ENCODE data around the gene SRRM2.

The SRRM2 gene

GRCh38 chr16:2782583-2783351, 30.3 kb downstream of the SRRM2 start:
- 90% methylated on average over 20 of the region's 20 CpGs for WGBS
- Histone ChIP-seq H3K27me3 (ENCODE audit: insufficient read depth, low read length) (peaks cover 26% of the 10 kb centered on the region), H3K9ac (ENCODE audit: low read depth, low read length) (no peak overlapping the region), H3K9me3 (ENCODE audit: insufficient read depth, low read depth, low read length) (no peaks in the 10 kb centered on the region), H3K4me1 (ENCODE audit: insufficient read depth, low read length) (0 out of 2 replicates have a peak, but pooled peaks cover 3% of the 10 kb centered on the region), H3K27ac (ENCODE audit: low read depth, low read length) (no peak overlapping the region), H3K4me3 (ENCODE audit: low read length) (no peak overlapping the region), H3K36me3 (ENCODE audit: insufficient read depth, low read length) (no peaks in the 10 kb centered on the region)

- Histone ChIP-seq H3K9me3 (ENCODE audit: insufficient read depth, low read depth, low read length) (no peaks in the 10 kb centered on the region), H3K36me3 (ENCODE audit: insufficient read depth, low read length) (no peaks in the 10 kb centered on the region), H3K27me3 (ENCODE audit: insufficient read depth, low read length) (peaks cover 26% of the 10 kb centered on the region), H3K9ac (ENCODE audit: low read depth, low read length) (no peak overlapping the region), H3K4me1 (ENCODE audit: insufficient read depth, low read length) (no peaks in the 10 kb centered on the region), H3K4me3 (ENCODE audit: low read length) (no peak overlapping the region), H3K27ac (ENCODE audit: low read depth, low read length) (no peak overlapping the region)
- WGBS, result 90% methylated on average over 13 of the region's 15 CpGs
Measured at GRCh38 chr16:2783581-2784357, 31.3 kb downstream of the SRRM2 start.

DNA sequence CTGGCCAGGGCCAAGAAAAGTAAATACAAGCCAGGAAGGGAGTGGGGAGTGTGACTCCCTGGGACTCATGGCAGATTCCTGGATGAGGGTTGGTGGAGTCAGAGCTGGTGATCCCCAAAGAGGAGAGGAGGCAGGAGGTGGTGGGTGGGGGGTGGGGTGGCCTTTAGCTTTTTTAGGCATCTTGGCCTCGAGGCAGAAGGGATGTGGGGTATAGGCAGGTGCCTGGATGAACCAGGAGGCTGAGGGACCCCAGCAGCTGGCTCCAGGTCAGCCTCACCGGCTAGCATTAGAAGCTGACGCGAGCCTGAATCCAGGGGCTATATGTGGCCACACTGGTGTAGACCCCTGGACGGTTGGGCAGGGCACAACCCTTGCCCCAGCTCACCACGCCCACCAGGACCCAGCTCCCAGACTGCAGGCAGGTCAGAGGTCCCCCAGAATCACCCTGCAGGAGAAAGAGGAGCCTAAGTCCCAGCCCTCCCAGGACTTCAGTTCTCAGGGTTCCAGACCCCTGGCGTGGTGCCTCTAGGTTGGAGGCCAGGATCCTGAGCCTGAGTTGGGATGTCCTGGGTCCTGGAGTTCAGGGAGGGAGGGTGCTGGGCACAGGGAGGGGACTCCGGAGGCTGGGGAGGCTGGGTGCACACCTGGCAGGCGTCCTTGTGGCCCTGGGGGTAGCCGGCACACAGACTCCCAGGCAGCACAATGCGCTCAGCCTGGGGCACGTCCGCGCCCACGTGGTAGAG, 32.1 kb downstream of the SRRM2 start:
- Histone ChIP-seq H3K9ac (ENCODE audit: low read depth, low read length) (no peak overlapping the region; the same call in 1 of the 2 replicates), H3K27ac (ENCODE audit: low read depth, low read length) (no peak overlapping the region), H3K27me3 (ENCODE audit: insufficient read depth, low read length) (peaks cover 26% of the 10 kb centered on the region), H3K9me3 (ENCODE audit: insufficient read depth, low read depth, low read length) (no peaks in the 10 kb centered on the region), H3K36me3 (ENCODE audit: insufficient read depth, low read length) (no peaks in the 10 kb centered on the region), H3K4me1 (ENCODE audit: insufficient read depth, low read length) (no peaks in the 10 kb centered on the region), H3K4me3 (ENCODE audit: low read length) (peak overlapping the region; percentile 39)
- 86% methylated on average over 15 of the region's 15 CpGs for whole genome bisulfite sequencing

DNA sequence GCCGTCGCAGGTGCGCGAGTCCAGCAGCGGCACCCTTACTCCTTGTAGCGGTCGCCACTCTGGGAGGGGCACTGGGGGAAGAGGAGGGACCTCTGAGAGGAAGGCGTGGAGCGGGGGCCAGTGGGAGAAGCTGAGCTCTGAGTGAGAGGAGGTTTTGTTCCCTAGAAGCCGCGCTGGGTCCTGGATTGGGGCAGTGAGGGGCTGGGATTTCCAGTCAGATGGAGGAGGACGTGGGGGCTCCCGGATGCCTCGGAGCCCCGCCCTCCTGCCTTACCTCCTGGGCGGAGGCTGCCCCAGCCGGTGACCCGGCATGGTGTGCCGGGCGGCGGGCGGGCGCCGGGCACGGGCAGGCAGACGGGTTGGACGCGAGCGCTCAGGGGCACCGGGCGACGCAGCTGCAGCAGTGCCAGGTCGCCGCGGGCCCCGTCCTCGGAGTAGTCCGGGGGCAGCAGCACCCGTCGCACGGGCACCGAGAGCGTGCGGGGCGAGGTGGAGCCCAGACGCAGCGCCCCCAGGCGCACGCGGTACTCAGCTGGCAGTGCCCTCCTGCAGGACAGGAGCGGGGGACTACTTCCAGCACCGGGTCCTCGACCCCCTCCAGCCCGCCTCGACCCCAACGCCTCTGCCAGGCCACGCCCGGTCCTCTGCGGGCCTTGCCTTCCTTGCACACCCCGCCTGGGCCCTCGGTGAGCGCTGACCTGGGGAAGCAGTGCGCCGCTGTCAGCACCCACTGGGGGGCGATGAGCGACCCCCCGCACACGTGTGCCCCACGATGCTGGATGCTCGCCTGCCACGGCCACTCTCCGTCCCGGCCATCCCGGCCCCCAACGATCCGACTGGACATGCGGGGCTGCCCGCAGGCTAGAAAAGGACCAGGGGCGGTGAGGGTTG, 32.9 kb downstream of the SRRM2 start:
- Histone ChIP-seq H3K4me3 (ENCODE audit: low read length) (peak overlapping the region; percentile 39), H3K9me3 (ENCODE audit: insufficient read depth, low read depth, low read length) (no peaks in the 10 kb centered on the region), H3K4me1 (ENCODE audit: insufficient read depth, low read length) (peaks cover 3% of the 10 kb centered on the region; the same call in 1 of the 2 replicates), H3K27me3 (ENCODE audit: insufficient read depth, low read length) (peaks cover 26% of the 10 kb centered on the region), H3K9ac (ENCODE audit: low read depth, low read length) (peak overlapping the region; percentile 12; the same call in 1 of the 2 replicates), H3K36me3 (ENCODE audit: insufficient read depth, low read length) (no peaks in the 10 kb centered on the region), H3K27ac (ENCODE audit: low read depth, low read length) (no peak overlapping the region)
- 64% methylated on average over 79 of the region's 79 CpGs for WGBS

DNA sequence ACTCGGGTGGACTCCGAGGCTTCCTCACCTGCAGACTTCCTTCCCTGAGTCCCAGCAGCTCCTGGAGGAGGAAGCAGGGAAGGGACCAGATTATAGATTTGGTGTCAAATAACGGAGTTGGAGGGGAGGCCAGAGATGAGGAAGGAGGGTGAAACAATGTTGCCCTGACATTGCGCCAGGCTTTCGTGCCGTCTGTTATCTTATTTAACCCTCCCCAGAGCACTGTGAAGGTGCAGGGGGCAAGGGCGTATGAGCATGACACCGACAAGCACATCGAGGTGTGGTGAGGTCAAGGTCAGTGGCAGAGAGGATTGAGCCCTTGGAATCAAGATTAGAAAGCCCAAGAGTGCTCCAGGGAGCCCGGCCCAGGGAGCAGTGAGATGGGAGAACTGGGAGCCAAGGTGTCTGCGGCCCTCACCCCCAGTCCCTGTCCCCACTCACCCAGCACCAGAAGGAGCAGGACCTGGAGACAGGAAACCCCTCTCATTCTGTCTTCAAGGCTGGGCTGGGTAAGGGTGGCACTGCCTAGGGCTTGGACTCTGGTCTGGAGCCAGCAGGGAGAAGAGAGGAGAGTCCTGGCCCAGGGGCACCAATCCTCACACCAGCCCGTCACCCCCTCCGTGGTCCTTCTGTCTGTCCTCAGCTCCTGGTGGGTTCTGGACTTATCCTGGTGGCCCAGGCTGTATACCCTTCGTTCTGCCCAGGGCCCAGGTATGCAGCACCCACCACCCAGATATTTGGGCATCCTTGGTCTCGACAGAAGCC, 33.8 kb downstream of the SRRM2 start:
- H3K9ac ChIP-seq (ENCODE audit: low read depth, low read length), result no peak overlapping the region
- peaks cover 26% of the 10 kb centered on the region for H3K27me3 ChIP-seq (ENCODE audit: insufficient read depth, low read length)
- no peaks in the 10 kb centered on the region for H3K36me3 ChIP-seq (ENCODE audit: insufficient read depth, low read length)
- no peaks in the 10 kb centered on the region for H3K9me3 ChIP-seq (ENCODE audit: insufficient read depth, low read depth, low read length)
- WGBS, result 85% methylated on average over 14 of the region's 15 CpGs
- H3K27ac ChIP-seq (ENCODE audit: low read depth, low read length), result no peak overlapping the region
- no peak overlapping the region for H3K4me3 ChIP-seq (ENCODE audit: low read length)
- H3K4me1 ChIP-seq (ENCODE audit: insufficient read depth, low read length), result peaks cover 3% of the 10 kb centered on the region; the same call in 1 of the 2 replicates

GRCh38 chr16:2786826-2787151, 34.4 kb downstream of the SRRM2 start:
- H3K9me3 ChIP-seq (ENCODE audit: insufficient read depth, low read depth, low read length), result no peaks in the 10 kb centered on the region
- H3K4me1 ChIP-seq (ENCODE audit: insufficient read depth, low read length), result peaks cover 3% of the 10 kb centered on the region; the same call in 1 of the 2 replicates
- peaks cover 26% of the 10 kb centered on the region for H3K27me3 ChIP-seq (ENCODE audit: insufficient read depth, low read length)
- no peak overlapping the region for H3K9ac ChIP-seq (ENCODE audit: low read depth, low read length)
- no peaks in the 10 kb centered on the region for H3K36me3 ChIP-seq (ENCODE audit: insufficient read depth, low read length)
- 79% methylated on average over 3 of the region's 3 CpGs for WGBS
- H3K4me3 ChIP-seq (ENCODE audit: low read length), result no peak overlapping the region
- no peak overlapping the region for H3K27ac ChIP-seq (ENCODE audit: low read depth, low read length)

DNA sequence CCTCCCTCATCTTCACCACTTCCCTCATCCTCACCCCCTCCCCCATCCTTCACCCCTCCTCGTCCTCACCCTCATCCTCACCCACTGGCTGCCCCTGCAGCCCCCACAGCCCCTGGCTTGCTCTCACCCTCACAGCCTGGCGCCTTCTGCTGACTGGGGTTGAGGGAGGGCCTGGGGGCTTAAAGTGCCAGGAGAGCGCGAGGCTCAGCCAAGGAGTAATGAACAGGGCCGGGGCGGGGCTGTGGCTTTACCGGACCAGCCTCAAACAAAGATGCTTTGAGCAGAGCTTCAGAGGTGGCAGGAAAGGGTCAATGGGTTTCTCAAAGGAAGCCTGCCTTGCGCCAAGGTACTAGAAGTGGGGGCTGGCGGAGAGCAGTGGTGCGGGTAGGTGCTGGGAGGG, 35.0 kb downstream of the SRRM2 start, which contains the start of gene PRSS33:
Gene PRSS33 (minus strand): TSS at position 155 of the 400 bp plus-strand sequence. CDS start 1,013 bp downstream, outside the sequence.
- Histone ChIP-seq H3K9me3 (ENCODE audit: insufficient read depth, low read depth, low read length) (no peaks in the 10 kb centered on the region), H3K4me3 (ENCODE audit: low read length) (no peak within 1 kb of the TSS), H3K4me1 (ENCODE audit: insufficient read depth, low read length) (peaks cover 3% of the 10 kb centered on the region; the same call in 1 of the 2 replicates), H3K9ac (ENCODE audit: low read depth, low read length) (no peak within 1 kb of the TSS), H3K36me3 (ENCODE audit: insufficient read depth, low read length) (no peaks in the 10 kb centered on the region), H3K27me3 (ENCODE audit: insufficient read depth, low read length) (peaks cover 26% of the 10 kb centered on the region), H3K27ac (ENCODE audit: low read depth, low read length) (no peak within 1 kb of the TSS)
- 61% methylated on average over 10 of the region's 10 CpGs for WGBS

DNA sequence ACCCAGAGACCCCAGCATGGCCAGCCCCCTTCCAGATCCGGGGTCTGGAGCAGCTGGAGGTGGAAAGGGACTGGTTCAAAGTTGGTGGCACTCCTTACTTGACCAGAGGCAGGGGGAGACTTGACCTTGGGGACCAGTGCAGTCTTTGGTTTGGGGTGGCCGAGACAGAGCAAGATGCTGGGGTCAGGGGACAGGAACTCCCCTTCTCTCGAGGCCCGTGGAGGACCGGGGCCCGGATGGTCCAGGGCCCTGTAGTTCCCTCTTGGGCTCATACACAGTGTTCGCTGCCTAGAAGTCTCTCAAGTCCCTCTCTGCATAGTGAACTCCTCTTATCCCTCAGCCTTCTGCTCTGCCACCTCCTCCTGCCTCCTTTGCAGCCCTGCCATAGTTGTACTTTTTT, 35.5 kb downstream of the SRRM2 start:
- Histone ChIP-seq H3K36me3 (ENCODE audit: insufficient read depth, low read length) (no peaks in the 10 kb centered on the region), H3K9me3 (ENCODE audit: insufficient read depth, low read depth, low read length) (no peaks in the 10 kb centered on the region), H3K27me3 (ENCODE audit: insufficient read depth, low read length) (peaks cover 26% of the 10 kb centered on the region), H3K27ac (ENCODE audit: low read depth, low read length) (no peak overlapping the region), H3K9ac (ENCODE audit: low read depth, low read length) (no peak overlapping the region), H3K4me1 (ENCODE audit: insufficient read depth, low read length) (peaks cover 3% of the 10 kb centered on the region; the same call in 1 of the 2 replicates), H3K4me3 (ENCODE audit: low read length) (no peak overlapping the region)
- WGBS, result 66% methylated on average over 7 of the region's 7 CpGs

GRCh38 chr16:2790631-2791030, 38.2 kb downstream of the SRRM2 start:
- Histone ChIP-seq H3K4me1 (ENCODE audit: insufficient read depth, low read length) (peaks cover 3% of the 10 kb centered on the region; the same call in 1 of the 2 replicates), H3K36me3 (ENCODE audit: insufficient read depth, low read length) (no peaks in the 10 kb centered on the region), H3K9ac (ENCODE audit: low read depth, low read length) (no peak overlapping the region), H3K27me3 (ENCODE audit: insufficient read depth, low read length) (peaks cover 8% of the 10 kb centered on the region), H3K4me3 (ENCODE audit: low read length) (no peak overlapping the region), H3K27ac (ENCODE audit: low read depth, low read length) (no peak overlapping the region), H3K9me3 (ENCODE audit: insufficient read depth, low read depth, low read length) (no peaks in the 10 kb centered on the region)
- WGBS, result 95% methylated on average over 5 of the region's 5 CpGs

DNA sequence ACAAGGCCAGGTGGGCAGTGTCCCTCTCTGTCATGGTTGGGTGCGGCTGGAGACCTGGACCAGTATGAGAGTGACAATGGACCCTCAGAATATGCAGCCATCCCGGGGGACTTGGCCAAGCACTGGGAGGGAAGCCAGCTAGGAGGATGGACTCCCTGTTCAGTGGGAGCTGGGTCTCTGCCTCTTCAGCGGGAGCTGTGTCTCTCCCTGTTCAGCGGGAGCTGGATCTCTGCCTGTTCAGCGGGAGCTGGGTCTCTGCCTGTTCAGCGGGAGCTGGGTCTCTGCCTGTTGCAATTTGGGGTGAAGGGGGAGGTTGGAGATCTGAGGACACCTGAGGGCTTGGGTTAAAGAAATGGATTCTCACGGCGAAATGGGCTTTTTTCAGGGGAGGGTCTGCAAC, 38.7 kb downstream of the SRRM2 start:
- WGBS, result 85% methylated on average over 8 of the region's 8 CpGs
- Histone ChIP-seq H3K36me3 (ENCODE audit: insufficient read depth, low read length) (no peaks in the 10 kb centered on the region), H3K9me3 (ENCODE audit: insufficient read depth, low read depth, low read length) (no peaks in the 10 kb centered on the region), H3K27me3 (ENCODE audit: insufficient read depth, low read length) (peaks cover 2% of the 10 kb centered on the region; the same call in 1 of the 2 replicates), H3K27ac (ENCODE audit: low read depth, low read length) (no peak overlapping the region), H3K4me3 (ENCODE audit: low read length) (no peak overlapping the region), H3K9ac (ENCODE audit: low read depth, low read length) (no peak overlapping the region), H3K4me1 (ENCODE audit: insufficient read depth, low read length) (peaks cover 3% of the 10 kb centered on the region; the same call in 1 of the 2 replicates)

All from HUES64 (cell line).